LNCaP clone FGC (cell line): ENCODE measurements around the gene DHX32.

Source experiments
- DNase-seq: peaks from one replicate; pipeline ENCODE4 v3.0.0-alpha.2; 2011; ENCODE audit warnings: low read depth
- H3K4me3 ChIP-seq: 2 replicates; pipeline ENCODE4 v1.5.1; 2011; ENCODE audit warnings: mild to moderate bottlenecking, low read depth, low read length, control low read depth
- CTCF ChIP-seq: IDR thresholded peaks from 2 replicates; pipeline ENCODE4 v1.5.1; 2012; ENCODE audit warnings: mild to moderate bottlenecking; ENCODE audit not compliant: control insufficient read depth, insufficient read depth; ENCODE audit errors: extremely low read depth

Gene DHX32

GRCh38 chr10:125802131-125802530 lies 79.0 kb downstream of the DHX32 start:
- DNase-seq = no peak
- no peak overlapping the region for H3K4me3 ChIP-seq
- TF ChIP-seq CTCF = no peak

GRCh38 chr10:125801574-125801973 lies 79.5 kb downstream of the DHX32 start:
- DNase-seq = no peak
- no peak for TF ChIP-seq CTCF
- no peak overlapping the region for H3K4me3 ChIP-seq

- TF ChIP-seq CTCF = no peak
- H3K4me3 ChIP-seq = no peak overlapping the region
- no peak for DNase-seq
These were observed 81.5 kb downstream of the DHX32 start for GRCh38 chr10:125799451-125800182.

GRCh38 chr10:125797994-125798662 lies 83.0 kb downstream of the DHX32 start:
- no peak overlapping the region for H3K4me3 ChIP-seq
- no peak for TF ChIP-seq CTCF

GRCh38 chr10:125797424-125797823 lies 83.7 kb downstream of the DHX32 start:
- no peak overlapping the region for H3K4me3 ChIP-seq
- DNase-seq = no peak
- TF ChIP-seq CTCF = no peak

More at GRCh38 chr10:125797994-125798662, 83.0 kb downstream of the DHX32 start:
- no peak for DNase-seq

- no peak overlapping the region for H3K4me3 ChIP-seq
- TF ChIP-seq CTCF = no peak
- no peak for DNase-seq
These were observed 85.4 kb downstream of the DHX32 start for GRCh38 chr10:125795637-125796190.

- no peak for TF ChIP-seq CTCF
- no peak overlapping the region for H3K4me3 ChIP-seq
- no peak for DNase-seq
These were observed 86.0 kb downstream of the DHX32 start for GRCh38 chr10:125795128-125795527.
